Karpas-422 (cell line): ENCODE measurements around the gene TINAGL1. TPM values are rescaled to one million over a fixed set of nuclear protein-coding genes. Genes with fewer than 3 reads are reported as not detected.

ENCODE experiments used
- total RNA-seq: library from RNA; depleted of rRNA; stranded (reverse); fragments of >200 nt; shearing (Covaris generic); gene quantifications from 2 replicates; pipeline ENCODE4 v1.2.3, GENCODE V29; 2014; ENCODE audit warnings: low replicate concordance; rRNA removed

The TINAGL1 gene
- total RNA-seq, 1 experiment from 2014 or later = not detected

Other genes starting within 250 kb of the TINAGL1 start
- gene FABP3, start 203.4 kb upstream of the TINAGL1 start, total RNA-seq = not detected in 2 replicates
- gene SERINC2, start 163.3 kb upstream of the TINAGL1 start, total RNA-seq = 2.7 and 3.2 TPM in 2 replicates
- gene HCRTR1, start 41.2 kb downstream of the TINAGL1 start, total RNA-seq = not detected in 2 replicates
- gene PEF1, start 68.4 kb downstream of the TINAGL1 start, total RNA-seq = 53.0 and 56.2 TPM in 2 replicates
- not detected in 2 replicates for gene COL16A1, start 127.5 kb downstream of the TINAGL1 start, total RNA-seq
- 9.2 and 28.5 TPM in 2 replicates for gene ADGRB2, start 187.8 kb downstream of the TINAGL1 start, total RNA-seq
- not detected in 2 replicates for gene SPOCD1, start 239.5 kb downstream of the TINAGL1 start, total RNA-seq